ENCODE results near the gene NPFFR1.

GRCh38 chr10:70227548-70228320 is 56.1 kb downstream of the NPFFR1 start:
- TF ChIP-seq POLR2AphosphoS5 (IDR thresholded peaks at IDR 0.05) = no peak
- TF ChIP-seq, protein P1, sequence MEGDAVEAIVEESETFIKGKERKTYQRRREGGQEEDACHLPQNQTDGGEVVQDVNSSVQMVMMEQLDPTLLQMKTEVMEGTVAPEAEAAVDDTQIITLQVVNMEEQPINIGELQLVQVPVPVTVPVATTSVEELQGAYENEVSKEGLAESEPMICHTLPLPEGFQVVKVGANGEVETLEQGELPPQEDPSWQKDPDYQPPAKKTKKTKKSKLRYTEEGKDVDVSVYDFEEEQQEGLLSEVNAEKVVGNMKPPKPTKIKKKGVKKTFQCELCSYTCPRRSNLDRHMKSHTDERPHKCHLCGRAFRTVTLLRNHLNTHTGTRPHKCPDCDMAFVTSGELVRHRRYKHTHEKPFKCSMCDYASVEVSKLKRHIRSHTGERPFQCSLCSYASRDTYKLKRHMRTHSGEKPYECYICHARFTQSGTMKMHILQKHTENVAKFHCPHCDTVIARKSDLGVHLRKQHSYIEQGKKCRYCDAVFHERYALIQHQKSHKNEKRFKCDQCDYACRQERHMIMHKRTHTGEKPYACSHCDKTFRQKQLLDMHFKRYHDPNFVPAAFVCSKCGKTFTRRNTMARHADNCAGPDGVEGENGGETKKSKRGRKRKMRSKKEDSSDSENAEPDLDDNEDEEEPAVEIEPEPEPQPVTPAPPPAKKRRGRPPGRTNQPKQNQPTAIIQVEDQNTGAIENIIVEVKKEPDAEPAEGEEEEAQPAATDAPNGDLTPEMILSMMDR (IDR thresholded peaks at IDR 0.05 in 8 of 11, conservative IDR thresholded peaks at IDR 0.05 in 3 of 11) = no peak
